Skeletal muscle cell (primary cell): ENCODE results near the gene SOX2.
A peak's percentile ranks its signal among the peaks of the same experiment; 100 is the strongest.

Experiments used
- DNase-seq: peaks from one replicate; pipeline ENCODE4 v3.0.0-alpha.2; 2010; ENCODE audit warnings: low read depth
- H3K4me3 ChIP-seq: 2 replicates; pipeline ENCODE4 v1.5.1; 2011; ENCODE audit warnings: low read depth, mild to moderate bottlenecking, control low read depth, low read length, moderate library complexity

SOX2 gene

DNA sequence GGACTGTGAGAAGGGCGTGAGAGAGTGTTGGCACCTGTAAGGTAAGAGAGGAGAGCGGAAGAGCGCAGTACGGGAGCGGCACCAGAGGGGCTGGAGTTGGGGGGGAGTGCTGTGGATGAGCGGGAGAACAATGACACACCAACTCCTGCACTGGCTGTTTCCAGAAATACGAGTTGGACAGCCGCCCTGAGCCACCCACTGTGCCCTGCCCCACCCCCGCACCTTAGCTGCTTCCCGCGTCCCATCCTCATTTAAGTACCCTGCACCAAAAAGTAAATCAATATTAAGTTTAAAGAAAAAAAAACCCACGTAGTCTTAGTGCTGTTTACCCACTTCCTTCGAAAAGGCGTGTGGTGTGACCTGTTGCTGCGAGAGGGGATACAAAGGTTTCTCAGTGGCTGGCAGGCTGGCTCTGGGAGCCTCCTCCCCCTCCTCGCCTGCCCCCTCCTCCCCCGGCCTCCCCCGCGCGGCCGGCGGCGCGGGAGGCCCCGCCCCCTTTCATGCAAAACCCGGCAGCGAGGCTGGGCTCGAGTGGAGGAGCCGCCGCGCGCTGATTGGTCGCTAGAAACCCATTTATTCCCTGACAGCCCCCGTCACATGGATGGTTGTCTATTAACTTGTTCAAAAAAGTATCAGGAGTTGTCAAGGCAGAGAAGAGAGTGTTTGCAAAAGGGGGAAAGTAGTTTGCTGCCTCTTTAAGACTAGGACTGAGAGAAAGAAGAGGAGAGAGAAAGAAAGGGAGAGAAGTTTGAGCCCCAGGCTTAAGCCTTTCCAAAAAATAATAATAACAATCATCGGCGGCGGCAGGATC, at the start of gene SOX2:
Gene SOX2 (plus strand): TSS at position 601 of the 811 bp plus-strand sequence. CDS start 436 bp downstream, outside the sequence.
- no peak for DNase-seq

DNA sequence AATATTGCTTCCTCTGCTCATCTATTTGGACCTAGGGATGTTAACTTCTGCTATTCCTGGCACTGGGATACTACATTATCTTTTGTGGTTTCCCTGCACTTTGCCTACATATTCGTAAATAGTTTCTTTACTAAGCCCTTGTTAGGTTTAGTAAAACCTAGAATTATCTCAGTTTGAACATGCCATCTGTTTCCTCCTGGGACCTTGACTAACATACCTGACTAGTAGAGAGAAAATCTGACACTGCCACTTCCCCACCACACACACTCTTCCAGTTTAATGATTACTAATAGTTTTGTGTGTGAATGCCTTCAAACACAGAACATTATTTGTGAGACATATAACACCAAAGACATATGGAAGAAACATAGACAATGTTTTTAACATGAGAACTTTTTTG, 28.2 kb upstream of the SOX2 start:
- no peak for DNase-seq
- no peak overlapping the region for H3K4me3 ChIP-seq

More for the DNA sequence above, at the start of gene SOX2:
- H3K4me3 ChIP-seq, result peak within 1 kb of the TSS; percentile 36

DNA sequence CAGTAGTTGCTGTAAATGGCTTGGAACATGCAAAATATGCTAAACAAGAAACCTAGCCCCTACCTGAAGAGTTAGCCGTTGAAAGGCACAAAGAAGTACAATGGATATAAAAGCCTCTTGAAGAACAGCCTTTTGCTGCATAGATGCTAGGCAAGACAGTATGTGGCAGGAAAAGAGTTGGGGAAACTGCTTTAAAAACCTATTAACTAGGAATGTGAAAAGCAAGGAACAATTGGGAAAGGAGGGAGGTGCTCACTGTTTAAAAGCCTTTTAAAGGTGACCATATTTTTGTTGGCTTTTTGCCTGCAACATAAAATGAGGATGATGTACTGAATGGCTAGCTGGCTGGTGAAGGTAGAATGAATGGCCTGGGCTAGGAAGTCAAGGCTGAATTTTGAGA, 24.5 kb upstream of the SOX2 start:
- H3K4me3 ChIP-seq, result no peak overlapping the region
- no peak for DNase-seq

GRCh38 chr3:181687731-181688130, 24.0 kb upstream of the SOX2 start:
- H3K4me3 ChIP-seq, result no peak overlapping the region
- no peak for DNase-seq

GRCh38 chr3:181689546-181689945, 22.2 kb upstream of the SOX2 start:
- no peak overlapping the region for H3K4me3 ChIP-seq
- DNase-seq, result no peak

- no peak for DNase-seq
- H3K4me3 ChIP-seq, result no peak overlapping the region
Measured at GRCh38 chr3:181690769-181691168, 21.0 kb upstream of the SOX2 start.

- no peak overlapping the region for H3K4me3 ChIP-seq
Measured at GRCh38 chr3:181691901-181692300, 19.8 kb upstream of the SOX2 start.

DNA sequence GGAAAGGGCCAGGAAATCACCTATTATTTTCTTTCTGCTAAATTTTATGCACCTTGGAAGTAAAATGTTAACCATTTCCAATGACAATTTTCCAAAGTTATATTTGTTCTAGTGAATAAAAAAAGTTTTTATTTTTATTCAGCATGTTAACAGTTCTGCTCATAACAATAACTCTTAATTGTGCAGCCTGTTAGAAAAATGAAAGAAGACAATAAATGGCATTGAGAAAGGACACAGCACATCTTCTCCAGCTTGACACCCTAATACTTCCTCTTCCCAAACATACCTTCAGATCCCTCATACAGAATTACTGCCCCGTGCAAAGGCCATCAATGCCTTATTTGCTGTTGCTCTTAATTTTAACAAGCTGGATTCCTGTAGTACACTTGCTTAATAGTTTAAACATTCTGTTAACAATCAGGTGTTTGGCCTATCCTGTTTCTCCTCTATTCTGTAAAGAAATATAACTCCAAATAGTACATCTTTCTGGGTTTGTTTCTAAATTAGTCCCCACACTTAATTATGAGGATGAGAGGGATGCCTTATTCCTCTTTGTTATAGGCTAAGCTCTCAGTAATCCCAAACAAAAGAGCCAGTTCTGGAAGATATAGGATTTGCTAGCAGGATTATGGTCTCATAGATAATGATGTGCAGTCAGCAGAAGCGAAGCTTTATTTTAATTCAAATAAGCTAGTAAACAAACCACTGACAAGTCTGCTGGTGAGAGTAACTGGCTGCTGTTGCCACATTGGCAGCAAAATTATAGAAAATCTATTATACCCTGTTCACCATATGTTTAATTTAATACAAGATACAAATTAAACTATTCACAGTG, 19.2 kb upstream of the SOX2 start:
- H3K4me3 ChIP-seq, result no peak overlapping the region
- DNase-seq, result no peak

More at GRCh38 chr3:181691901-181692300, 19.8 kb upstream of the SOX2 start:
- DNase-seq, result no peak

- DNase-seq, result no peak
- no peak overlapping the region for H3K4me3 ChIP-seq
Measured at GRCh38 chr3:181693280-181693679, 18.4 kb upstream of the SOX2 start.

DNA sequence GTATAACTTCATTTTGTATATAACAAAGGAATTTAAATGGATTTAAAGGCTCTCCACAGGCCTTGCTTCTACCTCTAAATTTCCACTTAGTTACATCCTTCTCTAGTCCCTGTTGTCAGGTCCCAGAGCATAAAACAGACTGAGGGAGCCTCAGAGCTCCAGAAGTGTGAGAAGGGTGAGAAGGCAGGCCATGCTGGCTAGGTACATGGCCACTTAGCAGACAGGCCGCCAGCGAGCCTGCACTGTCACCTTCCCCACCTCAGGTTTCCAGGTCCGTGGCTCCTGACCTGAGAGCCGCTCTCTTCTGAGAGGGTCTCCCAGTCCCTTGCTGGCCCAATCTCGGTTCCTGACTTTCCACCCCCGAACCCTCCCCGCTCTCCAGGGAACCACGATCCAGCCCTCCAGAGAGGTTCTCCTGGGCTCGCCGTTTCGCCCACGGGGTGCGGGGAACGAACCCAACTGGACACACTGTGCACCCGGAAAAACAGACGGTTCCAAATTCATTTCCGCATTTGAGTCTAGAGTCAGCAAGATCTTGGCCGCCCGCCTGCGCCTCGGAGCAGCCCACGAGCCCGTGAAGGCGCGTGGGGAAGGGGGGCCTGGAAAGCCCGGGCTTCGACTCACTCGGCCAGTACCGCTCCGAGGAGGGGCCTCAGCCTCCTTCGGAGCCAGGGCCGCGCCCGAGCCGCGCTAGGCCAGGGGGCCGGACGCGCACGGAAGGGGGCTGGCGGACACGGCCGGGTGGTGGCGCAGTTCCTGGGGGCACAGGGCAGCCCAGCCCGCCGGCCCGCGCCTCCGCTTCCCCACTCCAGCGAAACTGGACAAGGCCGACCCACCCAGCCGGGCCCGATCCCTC, 16.7 kb upstream of the SOX2 start:
- no peak for DNase-seq
- peak overlapping the region; percentile 47 for H3K4me3 ChIP-seq

DNA sequence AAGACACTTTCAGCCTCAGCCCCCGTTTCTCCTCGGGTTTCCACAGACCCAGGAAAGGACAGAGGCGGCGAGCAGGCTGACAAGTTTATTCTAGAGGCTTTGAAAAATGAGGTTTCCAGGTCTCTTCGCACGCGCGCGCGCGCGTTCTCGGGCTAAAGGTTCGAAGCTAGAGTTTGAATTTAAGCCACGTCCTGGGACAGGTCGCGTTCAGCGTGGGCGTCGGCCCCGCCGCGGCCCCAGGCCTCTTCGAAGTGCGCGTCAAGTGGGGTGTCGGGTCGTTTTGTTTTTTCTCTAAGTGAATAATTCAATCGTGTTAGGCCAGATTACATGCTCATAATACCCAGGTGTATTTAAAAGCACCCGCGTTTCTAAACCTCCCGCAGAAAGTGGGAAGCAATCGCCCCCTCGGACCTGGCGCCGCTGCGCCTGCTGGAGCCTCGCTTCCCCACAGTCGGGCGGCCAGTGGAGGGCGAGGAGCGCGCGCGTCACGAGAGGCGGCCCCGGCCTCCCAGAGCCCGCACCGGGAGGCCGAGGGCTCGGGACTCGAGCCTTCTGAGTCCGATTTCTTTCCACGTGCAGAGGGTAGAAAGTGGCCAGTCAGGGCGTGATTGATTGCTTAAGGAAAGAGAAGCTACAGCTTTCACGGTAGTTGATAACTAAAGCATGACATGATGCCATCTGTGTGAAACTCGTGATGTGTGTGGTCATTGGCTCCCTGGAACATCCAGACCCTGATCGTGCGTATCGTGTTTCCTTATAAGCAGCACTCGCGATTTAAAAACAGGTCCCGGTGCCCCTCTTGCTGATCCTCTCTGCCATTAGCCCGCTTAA, 15.8 kb upstream of the SOX2 start:
- DNase-seq, result no peak
- peak overlapping the region; percentile 47 for H3K4me3 ChIP-seq

DNA sequence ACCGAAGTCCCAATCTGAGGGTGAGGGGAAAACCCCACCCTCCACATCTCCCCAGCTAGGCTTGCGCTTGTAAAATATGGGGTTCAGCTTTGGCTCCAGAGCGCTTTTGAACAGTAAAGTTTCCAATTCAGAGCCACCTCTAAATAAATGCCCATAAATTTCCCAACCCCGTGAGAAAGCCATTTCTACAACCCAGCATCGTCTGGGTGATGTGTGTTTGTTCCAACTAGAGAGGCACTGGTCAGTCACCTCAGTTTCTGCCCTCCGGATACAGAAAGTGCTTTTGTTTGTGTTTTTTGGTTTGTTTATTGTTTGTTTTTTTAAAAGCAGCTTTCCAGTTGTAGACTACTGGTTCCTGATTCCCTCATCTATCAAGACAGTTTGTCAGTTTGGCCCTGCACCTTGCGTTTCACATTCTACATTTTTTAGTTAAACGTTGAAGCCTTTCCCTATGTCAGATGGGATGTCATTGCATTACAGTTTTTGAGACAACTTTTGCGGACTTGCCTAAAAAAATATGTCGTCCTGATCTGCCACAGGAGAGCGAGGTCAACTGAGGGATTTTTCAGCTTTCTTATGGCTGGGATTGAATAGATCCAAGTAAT, 15.0 kb upstream of the SOX2 start:
- DNase-seq, result no peak
- no peak overlapping the region for H3K4me3 ChIP-seq

GRCh38 chr3:181698263-181698954, 13.3 kb upstream of the SOX2 start:
- H3K4me3 ChIP-seq, result no peak overlapping the region

DNA sequence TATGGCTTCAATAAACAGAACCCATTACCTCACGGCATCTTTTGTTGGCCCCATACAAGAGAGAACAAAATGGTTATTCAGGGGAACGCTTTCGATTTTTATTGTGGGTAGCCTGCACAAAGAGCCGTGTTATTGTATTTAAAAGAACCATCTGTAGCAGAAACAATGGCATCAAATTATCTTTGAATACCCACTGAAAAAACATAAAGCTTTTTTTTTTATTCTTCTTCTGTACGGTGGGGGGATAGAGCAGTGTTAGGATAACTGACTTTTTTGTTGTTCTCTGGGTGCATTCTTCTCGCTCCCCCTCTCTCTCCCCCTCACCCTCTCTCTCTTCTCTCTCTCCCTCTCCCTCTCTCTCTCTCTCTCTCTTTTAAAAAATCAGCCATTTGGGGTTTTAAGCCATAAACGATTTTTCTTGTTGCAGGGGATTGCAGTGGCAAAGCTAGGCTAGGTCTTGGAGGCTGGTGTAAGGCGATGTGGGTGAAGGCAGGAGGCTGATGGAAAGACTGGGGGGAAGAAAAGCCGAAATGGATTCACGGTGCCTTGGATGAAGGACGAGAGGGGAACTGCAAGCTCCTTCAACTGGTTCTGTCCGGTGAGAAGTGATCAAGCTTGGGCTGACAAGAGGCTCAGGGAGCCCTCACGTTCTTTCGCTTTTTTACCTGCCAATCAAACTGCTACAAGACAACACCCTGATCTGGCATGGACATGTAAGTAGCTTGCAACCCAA, 12.4 kb upstream of the SOX2 start:
- no peak overlapping the region for H3K4me3 ChIP-seq
- no peak for DNase-seq

More at GRCh38 chr3:181698263-181698954, 13.3 kb upstream of the SOX2 start:
- no peak for DNase-seq

GRCh38 chr3:181700168-181701087, 11.3 kb upstream of the SOX2 start:
- H3K4me3 ChIP-seq, result peak overlapping the region; percentile 34
- DNase-seq, result peak; percentile 33

DNA sequence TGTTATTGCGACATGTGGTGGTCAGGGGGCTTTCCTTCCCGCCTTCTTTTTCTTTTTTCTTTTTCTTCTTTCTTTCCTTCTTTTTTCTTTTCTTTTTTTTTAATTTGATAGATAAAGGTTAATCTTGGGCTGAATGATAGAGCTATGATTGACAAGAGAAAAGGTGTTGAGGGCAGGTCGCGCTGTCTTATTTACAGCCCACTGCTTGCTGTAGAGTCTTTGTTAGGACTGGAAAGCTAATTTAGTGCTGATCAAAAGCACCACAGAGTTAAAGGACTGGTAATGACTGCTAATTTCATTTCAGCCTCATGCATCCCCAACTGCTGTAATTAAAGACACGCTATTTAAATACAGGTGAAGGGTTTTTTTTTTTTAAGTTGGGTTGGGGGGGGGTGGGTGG, 10.6 kb upstream of the SOX2 start:
- H3K4me3 ChIP-seq, result no peak overlapping the region
- DNase-seq, result no peak
